Posterior vena cava (tissue), 2 donors: ENCODE measurements around the gene MAPK4. TPM values are rescaled to one million over a fixed set of nuclear protein-coding genes. Genes with fewer than 3 reads are reported as not detected.
A peak's percentile ranks its signal among the peaks of the same experiment; 100 is the strongest.

Experiments
- DNase-seq: peaks from one replicate; pipeline ENCODE4 v3.0.0-alpha.2; 2020; ENCODE audit warnings: low spot score
- intact Hi-C, 2 donors: fragments of 100-400 bp; cut with DNase I; formaldehyde crosslinking; loops; one replicate each; pipeline versions ENCODE4 v1.14.1 to v1.14.2; 2022 to 2023
- total RNA-seq, 2 donors: library from RNA; stranded (reverse); fragmentation: NEBNext Ultra II Directional; extraction: Animal tissue kit (Norgen Biotek cat#: 25700); gene quantifications; one replicate each; pipeline ENCODE4 v1.2.1, GENCODE V29; 2021
- donor health status: DM: yes; HTN: yes; CAD: no.
- donor health status: DM: yes; HTN: yes; CAD: no.

MAPK4 gene
- total RNA-seq, 2 donors from 2014 or later, result 8.7 to 26.8 TPM

DNA sequence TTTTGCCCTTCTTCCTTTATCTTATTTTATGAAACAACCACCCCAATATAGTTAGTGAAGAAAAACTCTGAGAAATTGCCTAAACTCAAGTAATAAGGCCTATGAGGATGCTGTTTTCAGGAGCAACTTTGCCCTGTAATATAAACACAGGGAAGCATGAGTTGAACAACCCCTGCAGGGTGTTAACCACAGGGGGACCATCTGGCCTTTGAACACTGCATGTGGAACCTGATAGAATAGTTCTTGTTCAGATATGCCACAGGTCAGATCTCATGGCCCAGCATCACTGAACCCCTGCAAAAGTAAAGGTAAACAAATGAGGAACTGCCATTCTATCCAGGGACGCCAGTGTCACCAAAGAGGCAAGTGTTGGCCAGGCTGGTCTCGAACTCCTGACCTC is 82.6 kb downstream of the MAPK4 start:
- intact Hi-C loops, result no loop called here
- DNase-seq, result no peak

DNA sequence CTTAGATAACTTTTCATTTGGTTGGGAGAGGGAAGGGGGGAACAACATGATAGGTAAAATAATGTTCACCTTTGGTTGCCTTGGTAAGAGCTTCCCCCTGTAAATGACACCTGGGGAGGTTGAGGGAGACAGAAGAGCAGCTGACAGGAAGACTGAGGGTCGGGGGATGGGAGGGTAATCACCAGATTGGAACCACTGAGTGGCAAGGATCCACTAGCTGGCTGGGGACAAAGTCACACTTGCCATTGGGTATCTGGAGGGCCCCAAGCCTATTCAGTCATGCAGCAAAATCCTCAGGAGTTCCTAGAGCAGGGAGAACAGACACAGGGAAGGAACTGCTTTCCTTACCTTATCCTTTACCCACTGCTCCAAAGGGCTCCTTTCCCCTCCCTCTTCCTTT is 84.3 kb downstream of the MAPK4 start:
- no peak for DNase-seq
- intact Hi-C loops, result no loop called here

DNA sequence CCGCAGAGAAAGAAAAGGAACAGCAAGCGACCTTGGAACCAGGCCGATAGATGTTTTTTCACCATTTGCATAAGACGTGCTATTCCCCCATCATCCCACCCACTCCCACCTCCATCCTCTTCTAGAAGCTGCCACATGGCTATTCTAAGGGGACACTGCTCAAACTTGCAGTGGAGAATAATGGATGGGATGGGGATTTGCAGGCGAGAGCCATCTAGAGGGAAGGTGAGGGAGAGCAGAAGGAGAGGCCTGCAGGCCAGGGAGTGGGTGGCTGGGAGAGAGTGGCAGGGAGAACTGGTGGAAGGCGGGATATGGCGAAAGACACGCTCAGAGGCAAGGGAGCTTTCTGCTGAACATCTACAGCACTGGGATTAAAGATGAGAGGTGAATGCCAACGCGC is 84.9 kb downstream of the MAPK4 start:
- intact Hi-C loops, result no loop called here
- no peak for DNase-seq

DNA sequence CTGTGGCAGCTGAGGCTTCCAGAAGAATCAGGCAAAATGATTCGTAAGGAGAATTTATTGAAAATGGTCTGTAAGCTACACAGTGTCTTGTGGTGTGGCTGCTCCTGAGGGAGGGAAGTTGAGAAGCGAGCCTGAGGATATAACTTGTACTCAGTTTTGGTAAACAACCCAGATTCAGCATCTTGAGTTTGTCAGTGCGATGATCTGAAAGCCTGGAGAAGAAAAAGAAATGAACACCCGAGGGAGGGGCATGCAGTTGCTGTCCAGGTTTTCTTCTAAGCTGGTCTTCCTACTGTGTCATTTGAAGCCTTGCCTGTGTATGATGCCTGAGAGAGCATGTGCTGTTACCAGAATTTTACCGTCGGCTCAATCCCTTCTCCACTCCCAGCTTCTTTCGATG is 87.3 kb downstream of the MAPK4 start:
- intact Hi-C loops, result no loop called here
- DNase-seq, result no peak

DNA sequence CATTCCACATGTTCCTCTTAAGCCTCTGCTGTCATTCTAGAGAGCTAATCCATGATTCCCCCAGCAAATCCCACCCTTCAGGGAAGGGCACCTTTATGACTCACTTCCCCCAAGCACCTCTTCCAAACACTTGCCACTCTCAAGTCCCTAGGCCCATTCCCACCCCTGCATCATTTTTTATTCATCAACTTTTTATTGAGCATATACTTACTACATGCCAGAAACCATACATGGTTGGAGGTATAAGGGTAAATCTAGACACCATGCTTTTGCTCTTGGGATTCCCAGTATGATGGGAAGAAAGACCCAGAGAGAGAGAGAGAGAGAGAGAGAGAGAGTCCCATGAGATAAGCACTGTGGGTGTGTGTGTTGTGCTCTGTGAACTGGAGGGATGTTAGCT is 87.9 kb downstream of the MAPK4 start:
- intact Hi-C loops, result no loop called here
- DNase-seq, result no peak

DNA sequence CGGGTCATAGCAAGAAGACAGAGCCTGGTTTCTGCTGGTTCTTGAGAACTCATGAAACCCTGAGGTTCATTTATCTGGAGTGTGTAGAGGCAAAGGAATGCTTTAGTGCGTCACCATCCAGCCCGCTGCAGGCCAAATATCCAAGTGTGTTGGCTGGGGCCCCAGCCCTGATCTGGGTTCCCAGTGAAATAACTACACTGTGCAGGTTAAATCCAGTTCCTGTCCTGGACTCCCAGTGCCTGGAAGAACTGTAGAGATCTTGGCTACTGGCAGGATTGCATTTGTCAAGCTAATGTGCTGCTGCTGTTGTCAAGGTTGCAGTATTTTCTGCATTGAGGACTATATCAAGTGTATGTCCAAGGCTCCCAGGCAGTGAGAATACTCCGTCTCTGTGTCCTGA is 89.9 kb downstream of the MAPK4 start:
- peak; percentile 92 for DNase-seq
- intact Hi-C loops, result no loop called here

DNA sequence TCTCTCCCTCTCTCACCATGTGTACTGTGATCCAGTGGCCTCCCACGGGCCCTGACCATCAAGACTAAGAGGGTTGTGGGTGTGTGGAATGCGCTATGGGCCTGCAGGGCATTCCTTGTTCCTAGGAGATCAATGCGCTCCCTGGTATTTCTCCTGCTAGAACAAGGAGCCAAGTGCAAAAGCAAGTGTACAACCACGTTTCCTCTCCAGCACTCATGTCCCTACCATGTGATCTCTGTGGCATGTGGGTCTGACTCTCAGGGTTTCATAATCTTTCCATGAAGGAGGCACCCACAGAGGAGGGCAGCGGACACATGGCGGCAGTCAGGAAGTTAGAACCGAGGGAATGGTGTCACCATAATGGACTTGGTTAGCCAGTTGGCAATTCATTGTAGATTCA is 91.4 kb downstream of the MAPK4 start:
- no peak for DNase-seq

DNA sequence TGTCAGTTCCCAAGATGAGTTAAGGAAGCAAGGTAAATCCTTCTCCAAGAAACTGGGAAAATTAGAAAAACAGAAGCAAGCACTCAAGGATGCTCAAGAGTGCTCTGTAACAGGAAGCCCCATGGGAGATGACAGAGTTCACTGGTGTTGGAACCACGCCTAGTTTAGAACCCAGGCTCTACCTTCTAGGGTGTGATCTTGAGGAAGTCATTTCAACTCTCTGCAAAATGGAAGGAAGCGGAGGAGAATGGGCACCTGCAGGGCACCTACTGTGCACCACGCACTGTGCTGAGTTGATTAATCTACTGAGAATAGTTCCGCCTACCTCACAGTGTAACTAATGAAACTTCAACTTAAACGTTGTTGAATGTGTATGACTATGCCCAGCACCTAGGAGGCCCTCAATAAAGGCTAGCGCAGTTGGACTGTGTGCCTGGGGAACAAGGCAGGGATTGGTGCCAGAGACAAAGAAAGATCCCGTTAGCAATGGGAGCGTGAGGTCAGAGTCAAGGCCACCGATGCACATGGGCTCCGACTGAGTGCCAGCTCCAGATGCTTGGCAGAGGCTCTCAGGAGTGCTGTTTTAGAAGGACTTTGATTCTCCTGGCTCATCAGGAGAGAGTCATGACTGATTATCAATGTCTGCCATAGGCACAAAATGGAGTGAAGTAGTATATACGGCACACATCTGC is 93.7 kb downstream of the MAPK4 start:
- intact Hi-C loops, result no loop called here
- no peak for DNase-seq

More for the DNA sequence above, 91.4 kb downstream of the MAPK4 start:
- intact Hi-C loops, result no loop called here

DNA sequence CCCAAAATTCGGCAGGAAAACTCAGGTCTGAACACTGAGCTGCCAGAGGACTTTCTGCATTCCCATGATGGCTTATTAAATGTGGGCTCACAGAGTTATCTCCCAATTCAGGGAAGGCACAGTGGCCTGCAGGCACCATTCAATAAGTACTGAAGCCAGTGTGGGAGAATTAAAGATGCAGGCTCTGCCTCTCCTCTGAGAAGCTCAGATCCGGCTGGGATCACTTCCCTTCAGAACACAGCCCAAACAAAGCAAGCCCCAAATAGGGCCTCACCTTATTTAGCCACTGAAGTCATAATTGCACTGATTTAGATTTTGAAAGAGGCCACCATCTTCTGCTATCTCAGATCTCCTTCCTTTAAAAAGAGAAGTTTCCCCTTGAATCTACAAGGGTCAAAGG is 94.3 kb downstream of the MAPK4 start:
- DNase-seq, result no peak
- intact Hi-C loops, result no loop called here

DNA sequence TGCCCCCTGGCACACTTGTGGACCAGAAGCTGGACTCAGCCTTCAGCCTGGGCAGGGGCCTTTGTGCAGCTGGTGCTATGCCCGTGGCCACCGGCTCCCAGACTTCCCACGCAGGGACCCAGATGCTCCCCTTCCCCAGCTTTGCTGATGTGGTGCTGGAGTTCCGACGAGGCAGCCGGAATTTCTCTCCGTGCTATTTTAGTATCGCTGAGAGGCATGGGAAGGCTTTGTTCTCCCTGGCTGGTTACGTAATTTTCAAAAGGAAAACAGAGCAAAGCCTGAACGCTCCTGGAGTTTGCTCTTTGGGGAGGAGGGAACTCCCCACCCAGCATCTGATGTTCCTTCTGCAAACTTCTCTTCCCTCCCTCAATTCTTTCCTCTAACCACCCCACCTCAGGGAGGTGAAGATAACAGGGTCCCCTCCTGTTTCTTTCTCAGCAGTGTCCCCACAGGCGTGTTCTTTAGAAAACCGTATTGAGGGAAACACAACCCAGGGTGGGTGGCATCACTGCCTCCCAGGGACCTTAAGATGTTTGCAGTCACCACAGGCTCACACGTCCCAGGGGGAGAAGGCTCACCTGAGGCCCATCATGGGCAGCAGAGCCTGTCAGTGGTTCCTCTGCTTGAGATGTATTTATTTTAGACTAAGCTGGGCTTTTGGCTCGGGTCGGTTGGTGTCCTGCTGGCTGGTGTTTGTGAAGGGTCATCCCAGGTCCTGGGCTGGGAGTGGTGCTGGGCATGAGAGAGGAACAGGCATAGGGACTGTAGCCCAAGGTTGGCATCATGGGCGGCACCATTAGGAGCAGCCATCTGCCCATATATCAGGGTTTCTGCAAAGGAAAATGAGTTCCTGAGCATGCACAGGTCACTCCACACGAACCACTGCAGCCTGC is 95.0 kb downstream of the MAPK4 start:
- DNase-seq, result no peak
- intact Hi-C loops, result no loop called here

DNA sequence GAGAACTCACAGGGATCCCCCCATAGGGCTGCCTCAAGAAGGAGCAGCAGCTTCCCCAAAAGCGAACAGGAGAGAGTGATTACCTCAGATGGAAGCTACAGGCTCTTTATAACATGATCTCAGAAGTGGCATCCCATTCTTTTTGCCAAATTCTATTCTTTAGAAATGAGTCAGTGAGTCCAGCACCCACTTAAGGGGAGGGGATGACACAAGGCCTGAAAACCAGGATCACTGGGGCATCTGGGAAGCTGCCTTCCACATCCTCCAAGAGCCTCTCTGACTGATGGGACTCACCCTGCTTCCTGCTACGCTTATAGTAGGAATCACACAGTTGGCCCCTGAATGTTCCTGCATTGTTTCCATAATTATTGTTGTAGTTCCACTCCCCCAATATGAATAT is 96.5 kb downstream of the MAPK4 start:
- intact Hi-C loops, result no loop called here
- DNase-seq, result no peak

DNA sequence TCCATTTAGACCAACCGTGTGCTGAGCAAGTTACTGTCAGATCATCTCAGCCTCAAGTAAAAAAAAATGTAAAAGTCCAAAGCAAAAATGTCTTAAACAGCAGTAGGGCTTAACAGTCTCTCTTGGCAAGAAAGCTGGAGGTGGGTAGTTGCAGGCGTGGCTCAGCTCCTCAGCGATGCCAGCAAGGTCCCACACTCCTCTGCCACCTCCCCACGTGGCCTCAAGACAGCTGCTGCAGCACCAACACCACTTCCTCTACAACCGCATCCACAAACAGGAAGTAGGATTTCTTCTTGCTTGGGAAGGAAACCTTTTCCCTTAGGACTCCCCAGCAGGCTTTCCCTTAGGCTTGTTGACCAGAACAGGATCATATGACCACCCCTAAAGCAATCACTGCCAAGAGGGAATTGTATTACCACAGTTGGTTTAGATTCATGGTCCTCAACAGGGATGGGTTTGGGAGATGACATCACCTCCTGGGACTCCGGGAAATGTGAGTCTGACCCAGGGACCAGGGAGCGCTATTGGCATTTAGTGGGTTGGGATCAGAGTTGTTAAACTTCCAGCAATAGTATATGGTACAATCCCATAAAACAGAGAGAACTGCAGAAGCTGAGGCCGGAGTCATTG is 97.1 kb downstream of the MAPK4 start:
- DNase-seq, result no peak
- intact Hi-C loops, result no loop called here

DNA sequence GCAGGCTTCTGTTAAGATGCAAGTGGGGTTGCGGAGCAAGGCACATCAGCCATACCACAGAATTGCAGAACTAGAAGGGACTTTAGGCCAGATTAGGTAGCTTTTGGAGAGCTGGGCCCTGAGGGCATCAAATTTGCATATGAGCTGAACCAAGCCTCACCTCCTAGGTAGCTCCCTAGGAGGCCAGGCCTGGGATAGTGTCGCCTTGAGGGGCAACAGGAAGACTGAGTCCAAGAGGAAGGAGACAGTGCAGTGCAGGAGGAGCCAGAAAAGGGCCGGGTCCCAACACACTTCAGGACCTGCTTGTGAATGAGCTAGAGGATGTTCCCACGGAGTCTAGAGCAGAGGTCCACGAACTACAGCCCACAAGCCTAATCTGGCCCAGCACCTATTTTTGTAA is 98.7 kb downstream of the MAPK4 start:
- no peak for DNase-seq
- intact Hi-C loops, result no loop called here

DNA sequence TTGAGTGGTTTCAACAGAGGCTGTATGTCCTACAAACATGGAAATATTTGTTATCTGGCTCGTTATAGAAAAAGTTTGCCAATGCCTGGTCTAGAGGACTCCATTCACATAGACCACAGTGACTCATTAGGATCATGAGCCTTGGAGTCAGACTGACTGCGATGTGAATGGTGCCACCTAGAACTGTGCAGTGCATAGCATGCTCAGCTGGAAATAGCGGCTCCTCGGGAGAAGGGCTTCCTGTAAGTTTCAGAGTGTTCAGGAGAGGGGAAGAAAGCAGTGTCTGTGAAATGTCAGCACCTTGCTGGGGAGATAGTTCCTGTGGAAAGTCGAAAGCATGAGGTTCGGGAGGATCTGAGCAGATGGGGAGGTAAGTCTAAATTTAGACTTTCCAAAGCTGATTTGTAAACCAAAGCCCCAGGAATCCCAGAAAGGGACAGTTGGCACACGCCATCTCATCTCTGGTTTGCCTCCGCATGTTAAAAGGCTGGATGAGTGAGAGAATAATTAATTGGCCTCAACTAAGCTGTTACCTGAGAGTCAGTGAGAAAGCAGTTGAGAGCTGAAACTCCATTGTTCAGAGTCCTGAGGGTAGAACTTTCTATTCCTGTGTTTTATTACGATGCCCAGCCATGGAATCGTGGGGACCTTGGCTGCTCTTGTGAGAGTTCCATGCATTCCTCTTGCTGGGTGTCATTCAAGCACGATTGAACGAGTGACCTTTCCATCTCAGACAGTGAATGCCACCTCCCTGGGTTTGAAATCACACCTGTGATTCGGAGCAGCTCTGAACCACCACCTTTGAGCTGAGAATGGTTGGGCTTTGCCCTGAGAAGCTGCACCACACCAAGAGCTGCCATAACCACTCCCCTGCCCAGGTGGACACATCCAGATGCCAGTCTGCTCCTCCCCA is 99.5 kb downstream of the MAPK4 start:
- no peak for DNase-seq
- intact Hi-C loops, result no loop called here

DNA sequence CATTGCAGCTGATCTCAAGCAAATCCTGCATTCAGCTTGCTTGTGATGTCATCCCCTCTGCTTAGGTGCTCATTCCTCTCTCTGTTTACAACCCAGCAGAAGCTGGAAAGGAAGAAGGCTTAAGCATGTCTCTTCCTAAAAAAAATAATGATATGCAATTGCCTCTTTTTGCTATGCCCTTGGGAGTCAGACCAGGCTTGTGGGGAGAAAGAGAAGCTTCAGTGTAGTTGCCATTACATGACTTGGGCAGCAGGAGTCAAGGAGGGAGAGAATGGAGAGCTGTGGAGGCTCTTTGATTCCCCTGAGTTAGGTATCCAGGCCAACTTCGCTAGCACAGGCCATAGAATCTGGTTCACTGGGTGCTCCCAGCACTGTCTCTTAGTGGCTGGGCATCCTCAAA is 101.1 kb downstream of the MAPK4 start:
- no peak for DNase-seq
- intact Hi-C loops, result no loop called here

DNA sequence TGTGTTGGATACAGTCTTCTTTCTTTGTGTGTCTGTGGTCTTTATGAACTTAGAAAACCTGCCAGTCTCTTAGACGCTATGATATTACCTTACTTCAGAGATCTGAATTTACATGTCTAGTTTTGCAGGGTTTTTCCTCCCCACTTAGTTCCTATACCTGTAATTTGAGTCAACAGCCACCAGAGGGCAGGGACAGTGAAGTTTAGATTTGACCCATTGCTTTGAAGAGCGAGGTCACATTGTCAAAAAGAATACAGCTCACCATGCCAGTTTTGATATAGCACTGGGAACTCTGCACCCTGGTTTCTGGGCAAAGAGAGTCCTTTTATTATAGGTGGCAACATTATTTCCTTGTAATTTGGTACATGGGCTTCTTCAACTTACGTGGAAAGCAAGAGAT is 102.3 kb downstream of the MAPK4 start:
- intact Hi-C loops, result no loop called here

DNA sequence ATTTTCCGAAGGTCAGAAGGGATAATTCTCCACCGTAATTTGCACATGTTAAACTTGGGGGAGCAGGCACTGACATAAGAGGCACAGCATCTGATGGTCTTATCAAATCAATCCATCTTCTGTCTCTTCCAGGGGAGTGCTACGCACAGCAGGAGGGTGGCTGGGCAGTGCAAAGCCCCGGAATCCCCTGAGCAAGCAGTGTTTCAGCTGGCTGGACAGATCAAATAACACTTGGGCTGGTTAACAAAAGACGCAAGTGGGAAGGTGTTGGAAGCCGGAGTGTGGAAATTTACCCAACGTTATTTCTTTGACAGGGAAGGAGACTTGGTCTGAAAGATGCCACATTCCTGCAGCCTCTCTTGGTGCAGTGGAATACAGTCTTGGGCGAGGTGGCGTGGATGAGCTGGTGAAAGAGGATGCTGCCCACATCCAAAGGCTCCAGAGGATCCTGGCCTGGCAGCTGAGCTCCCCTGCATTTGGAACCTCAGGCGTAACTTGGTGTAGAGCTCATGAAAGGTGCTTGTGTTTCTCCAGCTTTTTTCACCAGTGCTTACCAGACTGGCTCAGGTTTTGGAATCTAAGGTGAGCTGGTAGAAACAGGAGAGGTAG is 103.0 kb downstream of the MAPK4 start:
- no peak for DNase-seq
- intact Hi-C loops, result no loop called here

More for the DNA sequence above, 102.3 kb downstream of the MAPK4 start:
- DNase-seq, result no peak

DNA sequence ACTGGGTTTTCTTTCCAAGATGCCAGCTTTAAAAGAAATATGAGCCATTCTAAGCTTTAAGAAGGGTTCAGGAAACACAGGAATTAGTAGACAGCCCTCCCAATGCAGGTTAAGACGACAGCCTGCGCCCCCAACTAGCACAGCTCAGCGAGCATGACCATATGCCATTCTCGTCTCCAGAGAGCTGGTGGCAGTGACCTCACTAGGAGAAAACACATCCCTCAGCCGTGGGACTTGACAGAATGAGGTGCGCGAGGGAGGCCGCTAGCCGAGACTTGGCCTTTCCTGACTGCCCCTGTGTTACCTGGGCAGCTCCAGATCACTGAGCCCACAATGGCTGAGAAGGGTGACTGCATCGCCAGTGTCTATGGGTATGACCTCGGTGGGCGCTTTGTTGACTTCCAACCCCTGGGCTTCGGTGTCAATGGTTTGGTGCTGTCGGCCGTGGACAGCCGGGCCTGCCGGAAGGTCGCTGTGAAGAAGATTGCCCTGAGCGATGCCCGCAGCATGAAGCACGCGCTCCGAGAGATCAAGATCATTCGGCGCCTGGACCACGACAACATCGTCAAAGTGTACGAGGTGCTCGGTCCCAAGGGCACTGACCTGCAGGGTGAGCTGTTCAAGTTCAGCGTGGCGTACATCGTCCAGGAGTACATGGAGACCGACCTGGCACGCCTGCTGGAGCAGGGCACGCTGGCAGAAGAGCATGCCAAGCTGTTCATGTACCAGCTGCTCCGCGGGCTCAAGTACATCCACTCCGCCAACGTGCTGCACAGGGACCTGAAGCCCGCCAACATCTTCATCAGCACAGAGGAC is 103.9 kb downstream of the MAPK4 start:
- DNase-seq, result no peak
- intact Hi-C loops, result no loop called here
